ENCODE data around the gene EEA1. TPM values are rescaled to one million over a fixed set of nuclear protein-coding genes. Genes with fewer than 3 reads are reported as not detected.
"Not testable (repeated sequence)": the region's sequence is repeated elsewhere in the genome, so short reads cannot be mapped to it uniquely, and the experiment has no call there.

Gene EEA1
- total RNA-seq, 3 donors from 2014 or later = 34.2 to 35.8 (median 34.6) TPM

DNA sequence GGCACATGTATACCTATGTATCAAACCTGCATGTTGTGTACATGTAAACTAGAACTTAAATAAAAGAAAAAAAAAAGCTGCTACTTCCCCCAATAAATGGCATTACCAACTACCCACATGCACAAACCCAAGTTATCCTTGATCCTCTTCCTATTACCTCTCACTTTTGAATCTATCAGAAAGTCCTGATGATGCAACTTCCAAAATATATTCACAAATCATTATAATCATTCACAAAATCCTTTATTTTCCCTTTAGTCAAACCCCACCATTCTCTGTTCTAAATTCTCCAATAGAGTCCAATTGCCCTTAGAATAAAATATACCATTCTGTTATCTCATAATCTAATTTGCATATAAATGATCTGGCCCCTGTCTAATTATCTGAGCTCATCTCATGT lies 134.3 kb downstream of the EEA1 start:
- intact Hi-C loops (cut with DNase I, micrococcal nuclease) = no loop called here
- H3K36me3 ChIP-seq (ENCODE audit: low read depth) = no peaks in the 10 kb centered on the region

DNA sequence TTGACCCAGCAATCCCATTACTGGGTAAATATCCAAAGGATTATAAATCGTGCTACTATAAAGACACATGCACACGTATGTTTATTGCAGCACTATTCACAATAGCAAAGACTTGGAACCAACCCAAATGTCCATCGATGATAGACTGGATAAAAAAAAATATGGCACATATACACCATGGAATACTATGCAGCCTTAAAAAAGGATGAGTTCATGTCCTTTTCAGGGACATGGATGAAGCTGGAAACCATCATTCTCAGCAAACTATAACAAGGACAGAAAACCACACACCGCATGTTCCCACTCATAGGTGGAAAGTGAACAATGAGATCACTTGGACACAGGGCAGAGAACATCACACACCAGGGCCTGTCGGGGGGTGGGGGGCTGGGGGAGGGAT lies 134.7 kb downstream of the EEA1 start:
- H3K4me1 ChIP-seq (ENCODE audit: low read depth); ATAC-seq; DNase-seq; intact Hi-C loops (cut with DNase I, micrococcal nuclease); H3K36me3 ChIP-seq (ENCODE audit: low read depth); H3K4me3 ChIP-seq; H3K9me3 ChIP-seq: not testable (repeated sequence)

More for the DNA sequence above, 134.3 kb downstream of the EEA1 start:
- no peak overlapping the region for H3K4me3 ChIP-seq
- TF ChIP-seq, protein P1, sequence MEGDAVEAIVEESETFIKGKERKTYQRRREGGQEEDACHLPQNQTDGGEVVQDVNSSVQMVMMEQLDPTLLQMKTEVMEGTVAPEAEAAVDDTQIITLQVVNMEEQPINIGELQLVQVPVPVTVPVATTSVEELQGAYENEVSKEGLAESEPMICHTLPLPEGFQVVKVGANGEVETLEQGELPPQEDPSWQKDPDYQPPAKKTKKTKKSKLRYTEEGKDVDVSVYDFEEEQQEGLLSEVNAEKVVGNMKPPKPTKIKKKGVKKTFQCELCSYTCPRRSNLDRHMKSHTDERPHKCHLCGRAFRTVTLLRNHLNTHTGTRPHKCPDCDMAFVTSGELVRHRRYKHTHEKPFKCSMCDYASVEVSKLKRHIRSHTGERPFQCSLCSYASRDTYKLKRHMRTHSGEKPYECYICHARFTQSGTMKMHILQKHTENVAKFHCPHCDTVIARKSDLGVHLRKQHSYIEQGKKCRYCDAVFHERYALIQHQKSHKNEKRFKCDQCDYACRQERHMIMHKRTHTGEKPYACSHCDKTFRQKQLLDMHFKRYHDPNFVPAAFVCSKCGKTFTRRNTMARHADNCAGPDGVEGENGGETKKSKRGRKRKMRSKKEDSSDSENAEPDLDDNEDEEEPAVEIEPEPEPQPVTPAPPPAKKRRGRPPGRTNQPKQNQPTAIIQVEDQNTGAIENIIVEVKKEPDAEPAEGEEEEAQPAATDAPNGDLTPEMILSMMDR (IDR thresholded peaks at IDR 0.05) = no peak
- no peak for ATAC-seq
- H3K9me3 ChIP-seq = peaks cover 6% of the 10 kb centered on the region
- H3K4me1 ChIP-seq (ENCODE audit: low read depth) = no peaks in the 10 kb centered on the region
- DNase-seq = no peak

DNA sequence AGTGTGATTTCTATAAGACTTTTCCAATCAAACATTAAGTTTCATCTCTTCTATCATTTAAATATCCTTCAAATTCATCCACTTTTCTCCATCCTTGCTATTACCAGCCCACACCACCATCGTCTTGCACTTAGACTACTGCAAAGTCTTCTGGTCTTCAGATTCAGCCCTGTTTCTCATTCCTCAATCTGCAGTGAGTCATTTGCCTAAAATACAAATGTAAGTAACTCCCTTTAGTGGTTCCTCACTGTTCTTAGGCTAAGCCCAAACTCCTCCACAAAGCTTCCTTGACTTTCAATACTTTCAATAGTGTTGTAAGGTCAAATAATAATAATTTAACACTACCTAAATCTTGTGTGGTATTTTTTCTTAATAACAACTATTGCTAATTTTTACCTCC lies 143.1 kb downstream of the EEA1 start:
- H3K4me3 ChIP-seq = no peak overlapping the region
- H3K9me3 ChIP-seq = peaks cover 1% of the 10 kb centered on the region
- TF ChIP-seq, protein P1 (IDR thresholded peaks at IDR 0.05) = no peak
- ATAC-seq = no peak
- intact Hi-C loops (cut with DNase I, micrococcal nuclease) = loop anchor here in 1 of 2 donors (10.0 kb wide), 1 partner anchor 639 kb away; no protein-coding TSS in a partner anchor
- no peaks in the 10 kb centered on the region for H3K36me3 ChIP-seq (ENCODE audit: low read depth)
- no peaks in the 10 kb centered on the region for H3K4me1 ChIP-seq (ENCODE audit: low read depth)
- DNase-seq = no peak

DNA sequence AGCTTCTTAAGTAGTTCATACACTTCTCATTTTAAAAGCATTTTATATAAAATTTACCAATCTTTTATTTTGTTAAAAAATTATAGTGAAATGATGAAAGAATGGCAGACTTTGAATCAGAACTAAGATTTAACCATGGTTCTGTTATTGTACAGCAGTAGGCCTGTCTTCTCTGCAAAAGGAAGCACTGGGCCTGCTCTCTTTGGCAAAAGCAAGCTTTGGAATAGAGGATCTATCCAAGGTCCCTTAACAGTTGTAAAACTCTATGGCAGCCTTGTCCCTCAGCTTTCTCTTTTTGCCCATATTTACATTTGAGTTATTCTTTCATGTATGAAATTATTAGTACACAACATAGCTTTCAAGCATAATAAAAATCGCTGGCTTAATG lies 143.5 kb downstream of the EEA1 start:
- Histone ChIP-seq H3K9me3 (no peaks in the 10 kb centered on the region), H3K36me3 (ENCODE audit: low read depth) (no peaks in the 10 kb centered on the region), H3K4me3 (no peak overlapping the region), H3K4me1 (ENCODE audit: low read depth) (no peaks in the 10 kb centered on the region)
- DNase-seq (no peak), ATAC-seq (no peak)
- intact Hi-C loops (cut with DNase I, micrococcal nuclease) = loop anchor here in 1 of 2 donors (10.0 kb wide), 1 partner anchor 639 kb away; no protein-coding TSS in a partner anchor
- TF ChIP-seq, protein P1 (IDR thresholded peaks at IDR 0.05) = no peak

DNA sequence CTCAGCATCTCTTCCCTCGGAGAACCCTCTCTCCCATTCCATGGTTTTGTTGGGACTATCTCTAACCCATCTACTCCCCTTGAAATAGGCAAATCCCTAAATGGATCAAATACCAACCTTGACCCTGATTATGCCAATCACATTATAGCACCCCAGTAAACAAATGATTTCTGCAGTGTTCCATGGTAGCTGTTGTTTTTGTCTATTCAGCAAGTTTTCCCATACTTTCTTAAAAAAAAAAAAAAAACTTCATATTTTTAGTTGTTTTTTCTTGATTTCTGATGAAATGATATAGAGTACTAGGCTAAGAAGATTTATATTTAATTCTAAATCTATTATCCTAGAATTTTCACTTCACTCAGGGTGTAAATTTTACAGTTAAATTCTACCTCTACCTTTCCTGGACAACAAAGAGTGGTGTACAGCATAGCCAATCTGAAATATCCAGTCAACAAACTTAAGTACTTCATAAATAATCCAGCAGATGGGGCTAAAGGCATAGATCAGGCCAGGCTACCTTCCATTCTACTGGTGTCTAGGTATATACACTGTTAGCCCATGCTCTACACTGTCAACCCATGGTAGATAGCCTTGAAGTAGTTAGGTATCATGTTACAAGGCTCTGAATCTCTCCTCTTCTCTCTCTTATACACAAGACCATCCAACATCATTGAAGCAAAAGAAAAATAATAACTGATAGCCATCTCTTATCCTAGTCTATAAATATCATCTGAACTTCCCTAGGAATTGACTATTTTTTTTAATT lies 144.1 kb downstream of the EEA1 start:
- peak; percentile 97 for ATAC-seq
- intact Hi-C loops (cut with DNase I, micrococcal nuclease) = loop anchor here in 1 of 2 donors (10.0 kb wide), 1 partner anchor 640 kb away; no protein-coding TSS in a partner anchor

DNA sequence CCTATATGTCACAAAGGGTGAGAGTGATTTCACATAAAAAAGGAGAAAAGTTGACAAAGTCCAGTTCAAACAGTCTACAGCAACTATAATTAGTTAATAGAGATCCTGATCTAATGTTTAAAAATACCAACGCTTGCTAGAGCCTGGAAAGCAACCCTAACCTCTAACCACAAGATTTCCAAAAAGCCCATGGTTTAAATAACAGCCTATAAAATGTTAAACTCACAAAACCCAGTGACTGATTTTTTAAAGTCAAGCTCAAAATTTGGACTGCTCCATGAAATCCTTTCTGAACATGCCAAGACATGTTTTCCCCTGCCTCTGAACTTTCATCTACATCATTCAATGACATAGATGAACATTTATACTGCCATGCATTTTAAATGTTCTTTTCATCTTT lies 144.7 kb downstream of the EEA1 start:
- H3K4me1 ChIP-seq (ENCODE audit: low read depth) = no peaks in the 10 kb centered on the region
- TF ChIP-seq, protein P1 (IDR thresholded peaks at IDR 0.05) = no peak
- intact Hi-C loops (cut with DNase I, micrococcal nuclease) = loop anchor here in 1 of 2 donors (10.0 kb wide), 1 partner anchor 640 kb away; no protein-coding TSS in a partner anchor
- H3K4me3 ChIP-seq = no peak overlapping the region
- H3K9me3 ChIP-seq = no peaks in the 10 kb centered on the region
- H3K36me3 ChIP-seq (ENCODE audit: low read depth) = no peaks in the 10 kb centered on the region
- ATAC-seq (no peak), DNase-seq (no peak)

More for the DNA sequence above, 144.1 kb downstream of the EEA1 start:
- TF ChIP-seq, protein P1 (IDR thresholded peaks at IDR 0.05) = no peak
- no peaks in the 10 kb centered on the region for H3K9me3 ChIP-seq
- peak in 1 of 3 donors; percentile 25 for DNase-seq
- no peak overlapping the region for H3K4me3 ChIP-seq
- no peaks in the 10 kb centered on the region for H3K4me1 ChIP-seq (ENCODE audit: low read depth)
- H3K36me3 ChIP-seq (ENCODE audit: low read depth) = no peaks in the 10 kb centered on the region
